RKO (cell line): Measurements from ENCODE around the gene GNLY.
"Not testable (repeated sequence)": the region's sequence is repeated elsewhere in the genome, so short reads cannot be mapped to it uniquely, and the experiment has no call there.

Experiments
- DNase-seq: peaks from one replicate; pipeline ENCODE4 v3.0.0-alpha.2; 2016; ENCODE audit warnings: low spot score

The GNLY gene

DNA sequence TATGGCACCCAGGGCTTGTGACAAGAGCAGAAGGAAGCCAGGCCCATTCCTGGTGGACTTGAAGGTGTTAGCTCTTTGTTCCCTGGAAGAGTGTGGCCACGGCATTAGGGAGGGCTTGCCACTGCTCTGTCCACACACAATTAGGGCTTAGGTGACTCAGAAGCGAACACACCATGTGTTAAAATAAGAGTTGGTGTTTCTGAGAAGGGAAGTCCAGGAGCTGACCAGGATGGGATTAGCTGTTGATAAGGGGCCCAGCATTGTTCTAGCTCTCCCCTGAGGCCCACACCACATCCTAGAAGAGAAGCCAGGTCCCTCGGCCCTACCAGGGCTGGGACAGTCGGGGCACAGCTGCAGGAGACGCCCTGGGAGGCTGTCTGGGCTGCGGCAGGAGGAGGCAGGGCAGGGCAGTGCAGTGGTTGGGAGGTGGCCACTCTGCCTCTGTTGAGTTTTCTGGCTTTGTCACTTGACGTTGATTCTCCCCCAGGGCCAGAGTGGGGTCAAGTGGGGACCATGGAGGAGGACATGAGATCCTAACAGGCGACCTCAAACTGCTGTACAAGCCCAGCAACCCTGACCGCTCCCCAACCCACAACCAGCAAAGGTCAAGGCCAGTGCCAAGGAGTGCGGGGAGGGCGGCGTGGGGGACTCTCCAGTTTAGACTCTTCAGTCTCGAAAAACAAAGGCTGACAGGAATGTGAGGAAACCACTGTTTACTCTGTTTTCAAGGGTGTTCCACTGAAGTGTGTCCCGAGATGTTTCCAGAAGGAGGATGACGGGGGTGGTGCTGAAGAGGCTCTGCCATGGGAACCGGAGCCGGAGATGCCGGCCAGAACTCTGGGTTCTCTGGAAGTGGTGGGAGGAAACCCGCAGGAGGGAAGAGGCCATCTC is 16.8 kb downstream of the GNLY start:
- no peak for DNase-seq

DNA sequence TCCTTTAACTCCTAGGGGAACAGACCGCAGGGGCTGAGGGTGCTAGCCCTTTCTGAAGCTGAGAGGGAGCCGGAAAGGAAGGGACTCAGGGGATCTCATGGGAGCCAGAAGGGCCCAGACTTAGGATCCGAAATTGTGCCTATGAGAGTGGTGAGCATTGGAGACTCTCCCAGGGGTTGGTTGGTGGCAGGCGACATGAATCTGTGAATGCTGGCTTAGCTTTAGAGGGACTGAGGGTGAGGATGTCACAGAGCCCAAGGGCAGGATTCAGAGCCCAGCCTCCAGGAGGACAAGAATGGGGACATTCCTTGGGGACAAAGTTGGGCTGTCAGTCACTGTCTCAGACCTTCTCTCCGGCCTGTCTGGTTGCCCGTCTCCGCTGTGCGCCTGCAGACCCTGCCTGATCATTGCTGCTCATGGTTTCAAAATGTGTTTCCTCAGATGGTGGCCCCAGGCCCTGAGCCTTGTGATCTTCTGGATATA is 17.5 kb downstream of the GNLY start:
- DNase-seq = no peak

DNA sequence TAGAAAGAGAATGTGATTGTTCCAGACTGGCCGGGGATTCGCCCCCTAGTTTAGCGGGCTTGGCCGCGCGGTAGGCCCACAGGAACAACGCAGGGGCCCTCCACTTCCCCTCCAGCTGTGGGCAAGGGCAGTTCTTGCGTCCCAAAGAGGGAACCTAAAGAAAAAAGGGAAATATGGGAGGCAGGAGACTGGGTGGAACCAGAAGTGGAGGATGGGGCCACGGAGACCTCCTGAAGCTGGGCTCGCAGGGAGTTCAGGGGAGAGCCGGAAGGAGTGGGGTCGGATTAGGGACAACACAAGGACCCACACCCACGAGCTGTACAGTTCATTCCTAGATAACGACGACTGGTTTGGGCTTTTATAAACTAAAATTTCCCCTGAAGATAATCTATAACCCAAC is 18.2 kb downstream of the GNLY start:
- no peak for DNase-seq

DNA sequence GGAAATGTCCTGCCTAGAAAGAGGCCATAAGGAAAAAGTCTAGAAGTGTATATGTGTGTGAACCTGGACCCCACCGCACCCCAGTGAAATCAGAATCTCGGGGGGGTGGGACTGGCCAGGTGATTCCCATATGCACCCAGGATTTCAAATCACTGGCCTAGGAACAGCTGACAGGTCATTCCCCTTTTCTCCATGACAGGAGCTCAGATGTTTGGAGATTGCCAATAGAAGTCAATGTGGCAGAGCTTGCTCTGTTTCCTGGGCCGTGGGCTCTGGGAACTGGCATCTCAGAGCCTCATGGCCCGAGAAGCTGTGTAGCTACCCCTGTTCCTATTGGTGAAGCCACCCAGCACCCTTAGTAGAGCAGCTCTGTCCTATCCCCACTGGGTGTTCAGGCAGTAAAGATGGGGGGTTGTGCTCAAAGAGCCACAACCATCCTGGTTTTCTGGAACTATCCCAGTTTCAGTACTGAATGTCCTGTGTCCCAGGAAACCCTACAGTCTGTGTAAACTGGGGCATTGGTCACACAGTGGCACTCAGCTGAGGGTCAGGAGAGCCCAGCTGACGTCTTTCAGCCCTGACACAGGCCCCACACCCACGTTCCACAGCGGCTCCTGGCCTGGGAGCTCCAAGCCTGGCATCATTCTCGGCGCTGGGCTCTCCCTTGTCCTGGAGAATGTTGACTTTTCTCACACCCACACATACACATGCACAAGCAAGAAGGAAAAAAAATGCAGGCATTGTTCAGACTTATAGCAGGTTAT is 18.9 kb downstream of the GNLY start:
- no peak for DNase-seq

DNA sequence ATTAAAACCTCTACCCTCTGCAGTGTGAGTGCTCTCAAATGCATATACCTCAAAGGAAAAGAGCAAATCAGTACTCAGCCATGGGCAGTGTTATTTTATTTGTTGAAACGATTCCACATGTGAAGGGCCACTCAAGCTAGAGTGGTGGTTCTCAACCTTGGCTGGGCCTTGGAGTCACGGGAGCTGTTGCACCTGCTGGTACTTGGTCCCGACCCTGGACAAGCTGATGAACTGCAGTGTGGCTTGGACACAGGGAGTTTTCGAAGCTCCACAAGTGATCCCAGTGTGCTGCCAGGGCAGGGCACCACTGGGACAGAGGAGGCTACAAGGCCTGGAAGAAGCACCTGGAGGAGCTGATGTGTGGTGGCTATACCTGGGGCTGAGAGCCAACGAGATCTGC is 19.7 kb downstream of the GNLY start:
- no peak for DNase-seq

DNA sequence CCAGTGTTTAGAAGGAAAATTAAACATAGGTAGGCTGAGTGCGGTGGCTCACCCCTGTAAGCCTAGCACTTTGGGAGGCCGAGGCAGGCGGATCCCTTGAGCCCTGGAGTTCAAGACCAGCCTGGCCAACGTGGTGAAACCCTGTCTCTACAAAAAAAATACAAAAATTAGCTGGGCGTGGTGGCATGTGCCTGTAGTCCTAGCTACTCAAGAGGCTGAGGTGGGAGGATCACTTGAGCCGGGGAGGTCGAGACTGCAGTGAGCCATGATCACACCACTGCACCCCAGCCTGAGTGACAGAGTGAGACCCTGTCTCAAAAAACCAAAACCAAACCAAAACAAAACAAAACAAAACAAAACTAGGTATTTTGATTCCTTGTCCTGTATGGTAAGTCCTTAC is 20.3 kb downstream of the GNLY start:
- DNase-seq = not testable (repeated sequence)

DNA sequence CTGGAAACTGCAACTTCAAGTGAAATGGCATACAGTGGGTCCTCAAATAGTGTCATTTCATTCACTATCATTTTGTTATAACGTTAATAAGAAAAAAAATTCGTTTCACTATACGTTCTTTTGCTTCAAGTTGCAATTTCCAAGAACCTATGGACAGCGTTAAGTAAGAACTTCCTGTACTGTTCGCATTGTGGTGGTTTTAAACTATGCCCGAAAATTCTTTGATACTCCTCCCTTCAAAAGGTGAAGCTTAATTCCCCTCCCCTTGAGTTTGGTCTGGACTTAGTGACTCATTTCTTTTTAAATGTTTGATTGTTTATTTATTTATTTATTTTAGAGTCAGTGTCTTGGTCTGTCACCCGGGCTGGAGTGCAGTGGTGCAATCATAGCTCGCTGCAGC is 20.7 kb downstream of the GNLY start:
- no peak for DNase-seq

DNA sequence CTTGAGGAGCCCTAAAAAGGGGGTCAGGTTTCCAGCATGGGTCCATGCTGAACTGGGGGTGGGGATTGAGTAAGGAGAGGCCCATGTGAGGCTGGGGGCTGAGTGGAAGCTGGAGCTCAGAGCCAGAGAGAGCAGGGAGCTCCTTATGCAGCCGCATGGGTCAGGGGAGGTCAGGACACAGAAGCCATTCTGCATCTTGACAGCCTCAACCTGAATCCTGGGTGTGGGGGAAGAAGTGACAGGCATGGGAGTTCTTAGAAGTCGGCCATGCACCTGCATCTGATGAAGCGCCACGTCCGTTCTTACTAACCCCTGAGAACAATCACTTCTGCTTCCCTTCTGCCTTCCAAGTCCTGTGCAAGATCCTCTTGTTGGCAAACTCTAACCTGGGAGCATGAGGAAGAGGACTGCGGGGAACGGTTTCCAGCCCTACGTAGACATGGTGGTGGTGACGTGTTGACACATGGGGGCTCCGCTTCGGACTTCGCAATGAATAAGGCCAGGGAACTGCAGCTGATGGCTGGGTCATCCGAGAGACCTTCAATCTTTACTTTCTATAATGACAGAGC is 22.3 kb downstream of the GNLY start:
- no peak for DNase-seq

DNA sequence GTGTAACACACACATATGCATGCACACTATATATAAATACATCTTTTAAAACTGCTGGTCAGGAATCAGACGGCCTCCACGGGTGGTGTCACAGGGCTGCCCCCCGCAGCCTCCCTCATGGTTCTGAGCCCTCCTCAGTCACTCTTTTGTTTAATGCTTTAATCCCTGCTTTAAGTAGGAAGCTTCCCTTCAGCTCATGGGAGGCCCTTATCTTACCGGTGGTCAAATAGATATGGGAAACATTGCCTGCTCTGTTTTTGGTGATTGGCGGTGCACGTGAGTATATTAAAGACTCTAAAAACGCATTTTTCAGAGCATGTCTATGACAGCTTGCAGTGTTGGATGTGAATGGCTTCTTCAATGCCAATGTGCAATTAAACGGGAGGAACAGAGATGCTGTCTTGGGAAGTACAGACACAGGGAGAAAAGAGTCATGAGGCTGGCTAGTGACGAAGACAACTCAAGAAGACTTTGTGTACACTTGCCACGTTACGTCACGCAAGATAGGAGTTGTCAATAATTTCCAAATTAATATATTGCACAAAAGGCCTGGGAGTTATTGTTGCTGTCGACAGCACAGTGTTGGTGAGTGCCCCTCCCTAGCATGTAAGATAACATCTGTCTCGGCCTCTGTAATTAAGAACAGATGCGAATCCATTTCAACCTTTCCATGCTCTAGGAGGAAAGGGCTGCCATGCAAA is 23.3 kb downstream of the GNLY start:
- DNase-seq = no peak

DNA sequence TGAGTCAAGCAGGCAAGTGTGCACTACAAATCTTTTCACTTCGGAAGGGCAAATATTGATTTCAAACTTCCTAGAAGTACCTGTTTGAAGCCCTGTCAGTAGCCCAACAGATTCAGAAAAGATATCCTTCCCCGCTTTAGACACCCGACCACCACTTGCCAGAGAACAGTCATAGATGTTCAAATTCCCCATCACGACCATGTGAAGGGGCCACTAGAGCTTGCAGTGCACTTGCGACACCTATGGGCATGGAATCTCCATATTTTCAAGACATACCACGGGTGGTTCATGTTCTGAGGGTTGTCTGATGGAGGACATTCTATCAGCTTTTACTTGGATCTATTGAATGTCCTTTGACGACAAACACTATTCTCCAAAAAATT is 23.8 kb downstream of the GNLY start:
- DNase-seq = no peak

DNA sequence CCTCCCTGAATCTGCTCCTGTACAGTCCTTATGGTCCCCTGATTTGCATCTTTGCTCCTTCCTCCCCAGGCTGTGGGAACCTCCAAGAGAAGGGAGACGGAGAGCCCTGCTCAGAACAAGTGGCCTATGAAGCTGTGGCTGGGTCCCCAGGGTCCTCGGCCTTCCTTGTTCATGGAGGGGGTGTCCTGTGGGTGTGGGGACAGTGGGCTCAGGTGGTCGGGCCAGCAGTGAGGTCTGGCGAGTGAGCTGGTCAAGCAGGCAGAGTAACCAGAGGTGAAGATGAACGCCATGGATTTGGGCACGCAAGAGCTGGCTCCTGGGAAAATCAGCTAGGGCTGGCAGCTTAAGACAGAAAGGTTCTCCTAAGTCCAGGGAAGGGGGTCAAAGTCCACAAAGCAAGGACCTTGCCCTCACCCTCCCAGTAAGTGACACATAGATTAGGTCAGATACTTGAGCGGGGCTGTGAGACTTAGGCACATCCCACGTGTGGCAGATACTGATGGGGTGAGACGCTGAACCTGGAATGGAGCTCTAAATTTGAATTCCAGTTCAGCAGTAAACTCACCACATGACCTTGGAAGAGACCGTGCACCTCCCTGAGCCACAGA is 24.8 kb downstream of the GNLY start:
- DNase-seq = no peak

DNA sequence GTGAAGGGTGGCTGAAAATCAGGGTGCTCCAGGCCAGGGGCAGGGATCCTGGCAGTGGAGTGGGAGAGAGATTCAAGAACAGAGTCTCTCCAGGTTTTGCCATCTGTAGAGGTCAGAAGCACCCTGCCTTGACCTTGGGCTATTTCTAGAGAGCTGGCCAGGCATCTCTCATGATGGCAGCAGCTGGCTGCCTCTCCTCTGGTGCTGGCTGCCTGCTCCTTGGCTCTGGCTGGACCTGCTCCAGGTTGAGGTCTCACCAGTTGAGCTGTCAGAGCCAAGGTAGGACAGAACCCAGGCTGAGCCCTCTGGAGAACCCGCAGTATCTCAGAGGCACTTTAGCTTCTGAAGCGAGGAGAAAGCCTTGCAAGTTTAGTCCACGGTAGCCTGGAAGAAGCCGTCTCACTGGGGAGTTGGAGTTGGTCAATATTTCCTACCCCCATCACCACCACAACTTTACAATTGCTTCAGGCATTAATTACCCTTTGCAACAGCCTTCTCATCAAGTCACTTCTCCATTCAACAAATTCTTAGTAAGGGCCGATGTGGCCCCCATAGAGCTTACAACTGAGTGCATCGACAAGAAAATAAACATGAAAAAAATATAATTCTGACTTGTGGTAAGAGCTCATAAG is 25.6 kb downstream of the GNLY start:
- no peak for DNase-seq

DNA sequence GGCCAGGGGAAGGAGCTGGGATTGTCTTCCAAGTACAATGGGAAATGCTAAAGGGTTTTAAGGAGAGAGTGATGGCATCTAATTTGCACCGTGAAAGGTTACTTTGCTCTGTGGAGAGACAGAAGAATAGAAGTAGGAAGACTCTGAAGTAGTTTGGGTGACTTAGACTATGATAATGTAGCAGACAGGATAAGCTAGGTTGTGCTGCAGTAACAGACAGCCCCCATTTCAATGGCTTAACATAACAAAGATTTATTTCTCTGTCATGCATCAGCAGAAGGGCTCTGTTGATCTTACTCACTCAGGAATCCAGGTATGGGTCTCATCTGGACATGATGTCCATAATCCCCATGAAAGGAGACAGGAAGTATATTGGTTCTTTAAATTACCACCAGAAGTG is 26.4 kb downstream of the GNLY start:
- no peak for DNase-seq

DNA sequence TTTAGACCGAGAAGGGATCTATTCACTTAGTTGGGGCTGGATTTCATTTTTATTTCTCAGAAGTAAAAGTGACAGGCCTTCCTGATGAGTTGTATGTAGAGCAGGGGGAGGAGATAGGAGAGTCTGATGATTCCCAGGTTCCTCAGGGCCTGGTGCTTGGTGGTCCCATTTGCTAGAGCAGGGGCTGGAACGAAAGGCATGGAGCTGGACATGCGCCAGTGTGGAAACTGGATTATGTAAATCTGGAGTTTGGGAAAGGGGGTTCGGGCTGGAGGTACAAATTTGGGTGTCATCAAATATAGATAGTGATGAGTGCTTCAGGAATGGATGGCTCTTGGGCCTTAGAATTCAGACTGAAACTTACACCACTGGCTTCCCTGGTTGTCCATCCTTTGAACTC is 27.5 kb downstream of the GNLY start:
- no peak for DNase-seq

DNA sequence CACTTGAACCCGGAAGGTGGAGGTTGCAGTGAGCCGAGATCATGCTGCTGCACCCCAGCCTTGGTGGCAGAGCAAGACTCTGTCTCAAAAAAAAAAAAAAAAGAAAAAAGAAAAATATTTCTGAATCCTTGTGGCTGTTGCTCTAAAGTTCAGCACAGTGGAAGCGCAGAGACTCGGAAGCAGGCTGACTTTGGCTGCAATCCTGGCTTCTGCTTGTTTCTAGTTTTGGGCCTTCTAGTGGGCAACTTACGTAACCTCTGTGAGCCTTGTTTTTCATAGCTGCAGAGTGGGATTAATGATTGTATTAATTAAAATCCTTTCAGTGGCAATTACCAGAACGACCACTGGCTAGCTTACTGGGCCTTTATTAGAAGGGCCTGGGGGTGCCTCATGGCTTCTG is 28.4 kb downstream of the GNLY start:
- no peak for DNase-seq

DNA sequence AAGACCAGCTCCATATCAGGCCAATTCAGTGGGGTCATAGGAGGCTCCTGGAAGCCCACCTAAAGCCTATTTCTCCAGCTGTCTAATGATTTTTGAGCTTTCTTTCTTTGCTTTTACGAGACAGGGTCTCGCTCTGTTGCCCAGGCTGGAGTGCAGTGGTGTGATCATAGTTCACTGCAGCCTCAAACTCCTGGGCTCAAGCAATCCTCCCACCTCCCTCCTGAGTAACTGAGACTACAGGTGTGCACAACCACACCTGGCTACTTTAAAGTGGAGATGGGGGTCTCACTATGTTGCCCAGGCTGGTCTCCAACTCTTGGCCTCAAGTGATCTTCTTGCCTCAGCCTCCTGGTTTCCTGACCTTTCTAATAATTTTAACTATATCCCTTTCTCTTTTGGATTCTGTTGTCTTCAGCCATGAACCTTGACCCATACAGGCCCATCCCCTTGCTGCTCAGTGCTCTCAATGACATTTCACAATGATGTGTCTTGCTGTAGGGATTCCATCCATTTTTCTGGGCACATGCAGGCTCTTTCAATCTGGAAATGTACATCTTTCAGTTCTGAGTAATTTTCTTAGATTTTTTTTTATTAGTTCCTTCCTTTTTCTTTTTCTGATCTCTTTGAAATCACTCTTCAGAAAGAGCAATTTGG is 29.7 kb downstream of the GNLY start:
- DNase-seq = no peak

DNA sequence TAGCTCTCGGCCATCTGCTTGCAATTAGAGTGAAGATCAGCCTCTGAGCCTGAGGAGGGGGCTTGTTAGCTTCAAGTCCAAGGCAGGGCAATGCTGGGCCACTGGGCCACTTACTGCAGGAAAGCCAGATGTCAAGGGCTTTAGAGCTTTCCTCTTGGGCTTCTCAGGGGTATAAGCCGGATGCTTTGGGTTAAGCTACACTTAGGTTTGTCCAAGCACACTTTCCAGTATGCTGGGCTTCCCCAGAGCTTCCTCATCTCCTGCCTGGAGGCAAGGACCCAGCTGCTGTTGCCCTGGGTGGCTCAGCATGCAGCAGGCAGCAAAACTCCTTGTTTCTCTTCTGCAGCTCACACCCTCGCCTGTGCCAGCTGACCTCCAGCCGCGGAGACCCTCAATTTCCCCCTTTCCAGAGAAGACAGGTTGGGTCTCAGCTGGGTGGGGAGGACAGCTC is 30.6 kb downstream of the GNLY start:
- DNase-seq = no peak

DNA sequence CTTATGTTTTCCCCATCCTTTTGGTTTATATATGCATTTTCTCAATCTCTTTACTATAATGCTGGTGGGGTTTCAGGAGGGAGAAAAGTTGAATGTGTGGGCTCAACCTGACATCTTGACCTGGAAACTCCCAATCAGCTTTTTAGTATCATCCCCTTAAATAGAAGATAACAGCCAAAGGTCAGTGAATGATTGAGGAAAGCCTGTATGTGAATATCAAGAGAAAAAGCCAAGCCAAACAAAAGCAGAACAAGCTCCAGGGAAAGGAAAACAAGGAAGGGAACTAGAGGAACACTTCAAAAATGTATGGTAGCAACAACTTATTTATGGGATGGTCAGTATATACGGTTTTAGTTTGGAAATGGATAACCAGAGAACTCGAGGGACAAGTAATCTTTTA is 31.3 kb downstream of the GNLY start:
- no peak for DNase-seq

DNA sequence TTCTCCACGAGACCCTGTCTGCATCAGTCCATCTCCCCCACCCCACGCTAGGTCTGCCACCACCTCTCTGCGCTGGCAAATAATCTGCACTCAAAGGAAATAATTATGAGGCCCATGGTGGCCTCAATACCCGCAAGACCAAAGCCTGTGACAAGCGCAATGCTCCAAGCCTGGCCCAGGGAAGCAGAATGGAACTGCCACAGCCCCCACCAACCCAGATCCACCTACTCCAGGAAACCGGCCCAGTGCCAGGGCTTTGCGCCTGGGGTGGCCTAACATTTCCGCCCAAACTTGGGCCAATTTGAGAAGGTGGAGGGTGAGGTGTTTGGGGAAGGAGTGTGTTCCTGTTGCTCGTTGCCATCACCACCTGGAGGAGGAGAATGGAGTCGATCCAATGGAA is 33.6 kb downstream of the GNLY start:
- DNase-seq = no peak

DNA sequence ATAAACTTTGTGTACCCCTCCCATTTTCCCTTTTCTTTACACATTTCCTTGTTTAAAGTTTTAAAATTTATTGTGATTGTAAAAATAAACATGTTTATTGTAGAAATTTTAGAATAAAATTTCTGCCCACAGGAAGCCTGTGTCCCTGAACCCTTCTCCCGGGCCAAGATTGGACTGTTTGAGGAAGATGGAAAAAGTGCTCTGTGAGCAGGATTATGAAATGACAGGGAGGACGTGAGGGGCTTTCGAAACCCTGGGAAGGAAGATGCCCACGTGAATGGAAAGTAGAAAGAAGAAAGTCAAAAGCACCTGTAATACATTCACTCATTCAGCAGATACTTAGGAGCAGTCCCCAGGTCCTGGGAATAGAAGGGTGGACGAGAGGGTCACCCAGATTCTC is 34.2 kb downstream of the GNLY start:
- no peak for DNase-seq
